ENCODE measurements around the gene CACNA1B. TPM values are rescaled to one million over a fixed set of nuclear protein-coding genes. Genes with fewer than 3 reads are reported as not detected.

The CACNA1B gene
- total RNA-seq, 1 experiment from 2014 or later = 7.8 TPM

GRCh38 chr9:137872296-137872695 is 5.3 kb upstream of the CACNA1B start:
- Histone ChIP-seq H3K18ac (ENCODE audit: insufficient read length, low read depth, low read length) (no peak overlapping the region), H3K27ac (ENCODE audit: insufficient read length, low read depth, low read length) (no peak overlapping the region), H2BK20ac (ENCODE audit: low read depth, low read length, poor library complexity, severe bottlenecking) (no peak overlapping the region), H2BK15ac (ENCODE audit: low read depth, low read length) (no peak overlapping the region), H4K8ac (replicated peaks; ENCODE audit: insufficient read length, low read depth, low read length) (no peak overlapping the region), H2BK5ac (ENCODE audit: insufficient read length, low read length) (no peak overlapping the region), H3K56ac (ENCODE audit: insufficient read length, low read depth, low read length) (no peak overlapping the region), H3K4me2 (ENCODE audit: insufficient read depth, insufficient read length, low read length) (no peak overlapping the region), H3T11ph (ENCODE audit: low read length) (no peak overlapping the region), H3K23ac (ENCODE audit: insufficient read length, low read depth, low read length) (no peak overlapping the region), H3K4me1 (ENCODE audit: insufficient read depth, low read length) (no peaks in the 10 kb centered on the region), H3K4ac (ENCODE audit: low read depth, low read length) (no peak overlapping the region), H2AFZ (ENCODE audit: low read length) (no peak overlapping the region), H3K23me2 (ENCODE audit: insufficient read length, low read depth, low read length, poor library complexity, severe bottlenecking) (no peaks in the 10 kb centered on the region), H2BK120ac (ENCODE audit: low read depth, low read length, poor library complexity, severe bottlenecking) (no peak overlapping the region), H4K91ac (ENCODE audit: insufficient read length, low read depth, low read length) (no peak overlapping the region), H2BK12ac (ENCODE audit: insufficient read length, low read depth, low read length) (no peak overlapping the region), H3K27me3 (ENCODE audit: insufficient read depth, low read length) (no peaks in the 10 kb centered on the region; the same call in 1 of the 2 replicates), H2AK5ac (ENCODE audit: insufficient read length, low read length) (no peak overlapping the region), H3K9me3 (ENCODE audit: control insufficient read depth, low read depth, low read length) (no peaks in the 10 kb centered on the region), H4K5ac (ENCODE audit: insufficient read length, low read depth, low read length) (no peak overlapping the region), H4K20me1 (ENCODE audit: control insufficient read depth, insufficient read depth, insufficient read length) (no peaks in the 10 kb centered on the region), H3K14ac (ENCODE audit: insufficient read depth, low read length) (no peak overlapping the region), H3K9ac (ENCODE audit: extremely low read depth, insufficient read length, low read length) (no peak overlapping the region), H3K79me2 (ENCODE audit: insufficient read depth, low read length) (no peaks in the 10 kb centered on the region), H3K79me1 (ENCODE audit: insufficient read depth, low read depth, low read length, poor library complexity, severe bottlenecking) (no peaks in the 10 kb centered on the region)
- WGBS (ENCODE audit: extremely low coverage, insufficient read length, low lambda C conversion rate) = no CpG with 5 or more reads among the region's 10 CpGs
- Mint-ChIP-seq H3K27ac (no peak overlapping the region; a peak in 1 of 7 replicates), H3K4me3 (no peak overlapping the region), H3K9me3 (peaks cover 0 to 3% of the 10 kb centered on the region in 2 experiments; a peak in 2 of 5 replicates), H3K36me3 (ENCODE audit: insufficient read depth in 1 of 3, low read depth in 3 of 3) (no peaks in the 10 kb centered on the region; a peak in 1 of 7 replicates), H3K27me3 (ENCODE audit: low read depth) (peaks cover 48% of the 10 kb centered on the region), H3K4me1 (no peaks in the 10 kb centered on the region)
- no peak for DNase-seq
- no peak for TF ChIP-seq CTCF (conservative IDR thresholded peaks at IDR 0.05)
